T-cell (primary cell): Measurements from ENCODE around the gene RIOK1. TPM values are rescaled to one million over a fixed set of nuclear protein-coding genes. Genes with fewer than 3 reads are reported as not detected.

Experiments
- ATAC-seq, 4 experiments: fragments of 200-7000 bp in 3 of 4; fragments of 150-1000 bp in 1 of 4; cut with Tn5 transposase; replicated peaks in 1 of 4; 1 replicate in 3 of 4; 2 replicates in 1 of 4; pipeline ENCODE4 v1.10.0; 2021; ENCODE audit warnings: moderate library complexity in 3 of 4, mild to moderate bottlenecking in 2 of 4, moderate number of reproducible peaks in 1 of 4
- CTCF ChIA-PET, 2 donors: fragments of 300-600 bp; sonication (Branson Sonifier 250); formaldehyde crosslinking; loops; one replicate each; lab custom pipeline; 2022; ENCODE audit warnings: antibody characterized with exemption in 2 of 2; lab: Charles Lee
- POLR2A ChIA-PET, 2 donors: fragments of 300-600 bp; sonication (Branson Sonifier 250); formaldehyde crosslinking; loops; one replicate each; lab custom pipeline; 2022; ENCODE audit warnings: antibody characterized with exemption in 2 of 2; lab: Charles Lee
- DNase-seq, 35 experiments: peaks; one replicate each; pipeline versions ENCODE4 v3.0.0 to v3.0.0-alpha.2; 2013 to 2023
- H3K27ac ChIP-seq: one replicate; pipeline ENCODE4 v1.5.1; 2013; ENCODE audit warnings: low read length
- H3K27me3 ChIP-seq, 2 experiments: replicated peaks in 1 of 2; 1 replicate in 1 of 2; 2 replicates in 1 of 2; pipeline versions ENCODE4 v1.6.1 to v1.7.0; 2013; ENCODE audit warnings: low read length in 1 of 2, mixed read lengths in 1 of 2; ENCODE audit not compliant: control insufficient read depth in 2 of 2, insufficient read depth in 2 of 2; ENCODE audit errors: extremely low read depth in 1 of 2
- H3K36me3 ChIP-seq, 2 donors: 1 replicate in 1 of 2; 2 replicates in 1 of 2; pipeline versions ENCODE4 v1.6.1 to v1.7.0; 2013; ENCODE audit warnings: low read length in 1 of 2; ENCODE audit not compliant: control insufficient read depth in 2 of 2, insufficient read depth in 1 of 2; ENCODE audit errors: extremely low read depth in 1 of 2
- H3K4me1 ChIP-seq, 2 experiments: 1 replicate in 1 of 2; 2 replicates in 1 of 2; pipeline versions ENCODE4 v1.6.1 to v1.7.0; 2013; ENCODE audit warnings: low read length in 2 of 2, mixed read lengths in 1 of 2; ENCODE audit not compliant: insufficient read depth in 2 of 2, control insufficient read depth in 1 of 2; ENCODE audit errors: extremely low read depth in 1 of 2
- H3K4me3 ChIP-seq, 2 donors: 1 replicate in 1 of 2; 2 replicates in 1 of 2; pipeline versions ENCODE4 v1.5.1 to v1.7.0; 2013; ENCODE audit warnings: mild to moderate bottlenecking in 2 of 2, low read length in 1 of 2, moderate library complexity in 1 of 2; ENCODE audit not compliant: control insufficient read depth in 1 of 2; ENCODE audit errors: extremely low read depth in 1 of 2
- H3K9me3 ChIP-seq: 2 replicates; pipeline ENCODE4 v1.7.0; 2013
- H3K27ac Mint-ChIP-seq, 2 donors: one replicate each; pipeline ENCODE4 v1.8.0; 2020 to 2021; ENCODE audit warnings: mild to moderate bottlenecking in 2 of 2, mixed read lengths in 2 of 2
- H3K27me3 Mint-ChIP-seq, 2 donors: one replicate each; pipeline ENCODE4 v1.8.0; 2021 to 2022; ENCODE audit warnings: mixed read lengths in 2 of 2
- H3K36me3 Mint-ChIP-seq: one replicate; pipeline ENCODE4 v1.8.0; 2021; ENCODE audit warnings: mixed read lengths
- H3K4me1 Mint-ChIP-seq, 3 donors: one replicate each; pipeline ENCODE4 v1.8.0; 2020 to 2022; ENCODE audit warnings: mixed read lengths in 3 of 3, mild to moderate bottlenecking in 1 of 3
- H3K4me3 Mint-ChIP-seq, 3 donors: one replicate each; pipeline ENCODE4 v1.8.0; 2020 to 2022; ENCODE audit warnings: mild to moderate bottlenecking in 3 of 3, mixed read lengths in 3 of 3, moderate library complexity in 3 of 3
- H3K9me3 Mint-ChIP-seq, 3 donors: one replicate each; pipeline ENCODE4 v1.8.0; 2020 to 2022; ENCODE audit warnings: mixed read lengths in 3 of 3
- WGBS: methylation state at CpG from one replicate; pipeline ENCODE4 v1.1.5; 2013; ENCODE audit warnings: missing lambda C conversion rate; ENCODE audit not compliant: insufficient coverage; 5-methylcytosine and 5-hydroxymethylcytosine counted together
- total RNA-seq, 35 experiments: library from RNA in 6 of 35; stranded (reverse) in 6 of 35; fragments of 120-200 nt in 1 of 35; gene quantifications; one replicate each; pipeline versions ENCODE4 v1.2.1 to v1.2.4 and lab custom pipeline; 2013 to 2026

Gene RIOK1
- total RNA-seq, 5 donors from 2014 or later (not counting 1 experiment from before 2014, with no cell fraction given) = 27.4 to 42.9 (median 34.6) TPM

DNA sequence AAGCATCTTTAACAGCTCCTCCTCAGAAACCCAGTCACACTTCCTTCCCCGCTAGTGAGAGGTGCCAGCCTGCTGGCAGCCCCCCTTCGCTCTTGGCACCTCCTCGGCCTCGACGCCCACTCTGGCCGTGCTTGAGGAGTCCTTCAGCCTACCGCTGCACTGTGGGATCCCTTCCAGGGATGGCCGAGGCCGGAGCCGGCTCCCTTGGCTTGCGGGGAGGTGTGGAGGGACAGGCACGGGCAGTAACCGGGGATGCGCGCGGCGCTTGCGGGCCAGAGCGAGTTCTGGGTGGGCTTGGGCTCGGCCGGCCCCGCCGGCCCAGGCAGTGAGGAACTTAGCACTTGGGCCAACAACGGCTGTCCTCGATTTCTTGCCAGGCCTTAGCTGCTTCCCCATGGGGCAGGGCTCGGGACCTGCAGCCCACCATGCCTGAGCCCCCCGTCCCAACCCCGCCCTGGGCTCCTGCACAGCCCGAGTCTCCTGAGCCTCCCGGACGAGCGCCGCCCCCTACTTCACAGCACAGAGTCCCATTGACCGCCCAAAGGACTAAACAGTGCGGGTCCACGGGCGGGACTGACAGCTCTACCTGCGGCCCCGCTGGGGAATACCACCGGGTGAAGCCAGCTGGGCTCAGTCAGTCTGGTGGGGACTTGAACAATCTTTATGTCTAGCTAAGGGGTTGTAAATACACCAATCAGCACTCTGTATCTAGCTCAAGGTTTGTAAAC is 51.6 kb downstream of the RIOK1 start:
- H3K36me3 Mint-ChIP-seq = no peaks in the 10 kb centered on the region
- DNase-seq (no peak), ATAC-seq (no peak)
- H3K4me3 Mint-ChIP-seq = no peak overlapping the region
- no peaks in the 10 kb centered on the region for H3K36me3 ChIP-seq
- peaks cover 7 to 10% of the 10 kb centered on the region in 2 experiments for H3K4me1 ChIP-seq
- POLR2A ChIA-PET = no interaction called here
- H3K9me3 Mint-ChIP-seq = peaks cover 0 to 4% (median 0%) of the 10 kb centered on the region in 3 donors
- no peak overlapping the region for H3K27ac ChIP-seq
- 92% methylated on average over 27 of the region's 40 CpGs for WGBS
- peaks cover 9 to 11% of the 10 kb centered on the region in 2 donors for H3K27me3 Mint-ChIP-seq
- no peaks in the 10 kb centered on the region for H3K9me3 ChIP-seq
- no peak overlapping the region for H3K27ac Mint-ChIP-seq
- CTCF ChIA-PET = interaction anchor here in 1 of 2 donors (0.6 kb wide), 1 partner anchor 782 kb away, joined by 6 read pairs; no protein-coding TSS in a partner anchor
- peaks cover 0 to 11% of the 10 kb centered on the region in 2 experiments for H3K27me3 ChIP-seq
- no peak overlapping the region for H3K4me3 ChIP-seq
- peaks cover 0 to 19% (median 14%) of the 10 kb centered on the region in 3 donors for H3K4me1 Mint-ChIP-seq

DNA sequence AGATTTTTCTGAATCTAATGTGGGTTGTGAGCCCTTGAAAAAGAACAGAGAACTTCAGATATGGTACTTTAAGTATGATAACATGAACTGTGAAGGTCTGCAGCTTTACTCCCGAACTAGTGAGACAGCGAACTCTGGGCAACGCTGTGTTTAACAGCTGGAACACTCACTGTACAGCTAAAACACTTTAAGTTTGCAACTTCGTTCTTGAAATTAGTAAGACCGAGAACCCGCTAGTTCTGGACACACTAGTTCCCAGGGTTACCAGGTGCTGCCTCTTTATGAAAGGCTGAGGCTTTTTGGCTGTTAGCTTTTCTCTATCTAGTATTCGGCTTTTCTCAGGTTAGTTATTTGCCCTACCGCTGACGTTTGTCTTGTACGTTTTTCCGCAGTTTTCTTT is 52.9 kb downstream of the RIOK1 start:
- DNase-seq (no peak), ATAC-seq (no peak)
- H3K4me3 Mint-ChIP-seq = no peak overlapping the region
- CTCF ChIA-PET = no interaction called here
- Histone ChIP-seq H3K27me3 (peaks cover 0 to 11% of the 10 kb centered on the region in 2 experiments), H3K4me1 (peaks cover 7 to 10% of the 10 kb centered on the region in 2 experiments), H3K9me3 (no peaks in the 10 kb centered on the region), H3K27ac (no peak overlapping the region), H3K4me3 (no peak overlapping the region), H3K36me3 (no peaks in the 10 kb centered on the region)
- H3K27me3 Mint-ChIP-seq = peaks cover 11 to 12% of the 10 kb centered on the region in 2 donors
- H3K36me3 Mint-ChIP-seq = no peaks in the 10 kb centered on the region
- POLR2A ChIA-PET = no interaction called here
- 94% methylated on average over 3 of the region's 11 CpGs for WGBS
- peaks cover 0 to 19% (median 14%) of the 10 kb centered on the region in 3 donors for H3K4me1 Mint-ChIP-seq
- H3K27ac Mint-ChIP-seq = no peak overlapping the region
- H3K9me3 Mint-ChIP-seq = peaks cover 0 to 4% (median 0%) of the 10 kb centered on the region in 3 donors

DNA sequence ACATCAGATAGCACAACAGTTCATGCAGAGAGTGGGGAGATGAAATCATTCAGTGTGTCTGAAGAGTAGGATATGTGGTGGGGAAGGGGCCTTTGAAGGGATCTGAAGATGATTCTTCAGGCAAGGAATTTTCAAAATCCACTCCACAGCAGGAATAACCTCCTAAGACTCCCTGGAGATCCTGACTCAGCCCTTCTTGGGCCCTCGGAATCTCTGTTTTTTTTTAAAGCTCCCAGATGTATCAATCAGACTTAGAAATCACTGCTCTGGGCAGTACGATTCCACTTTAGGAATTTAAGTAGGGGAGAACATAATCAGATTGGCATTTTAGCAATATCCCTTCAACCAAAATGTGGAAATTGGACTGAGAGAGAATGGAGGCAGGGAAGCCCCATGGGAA is 55.5 kb downstream of the RIOK1 start:
- CTCF ChIA-PET = no interaction called here
- no peaks in the 10 kb centered on the region for H3K4me1 ChIP-seq
- H3K36me3 ChIP-seq = no peaks in the 10 kb centered on the region
- H3K27me3 Mint-ChIP-seq = peaks cover 11 to 12% of the 10 kb centered on the region in 2 donors
- peaks cover 0 to 11% of the 10 kb centered on the region in 2 experiments for H3K27me3 ChIP-seq
- WGBS = no CpG with 5 or more reads among the region's 2 CpGs
- H3K9me3 ChIP-seq = no peaks in the 10 kb centered on the region
- POLR2A ChIA-PET = no interaction called here
- H3K27ac ChIP-seq = no peak overlapping the region
- no peak overlapping the region for H3K4me3 Mint-ChIP-seq
- no peaks in the 10 kb centered on the region for H3K36me3 Mint-ChIP-seq
- no peak overlapping the region for H3K27ac Mint-ChIP-seq
- H3K9me3 Mint-ChIP-seq = peaks cover 0 to 4% (median 0%) of the 10 kb centered on the region in 3 donors
- H3K4me1 Mint-ChIP-seq = peaks cover 0 to 4% (median 0%) of the 10 kb centered on the region in 3 donors
- DNase-seq (no peak), ATAC-seq (no peak)
- no peak overlapping the region for H3K4me3 ChIP-seq

- Histone ChIP-seq H3K9me3 (no peaks in the 10 kb centered on the region), H3K27ac (no peak overlapping the region), H3K27me3 (peaks cover 0 to 11% of the 10 kb centered on the region in 2 experiments), H3K36me3 (no peaks in the 10 kb centered on the region), H3K4me1 (no peaks in the 10 kb centered on the region), H3K4me3 (no peak overlapping the region)
- Mint-ChIP-seq H3K27ac (no peak overlapping the region), H3K4me1 (no peaks in the 10 kb centered on the region), H3K36me3 (no peaks in the 10 kb centered on the region), H3K27me3 (peaks cover 11 to 14% of the 10 kb centered on the region in 2 donors), H3K4me3 (no peak overlapping the region), H3K9me3 (peaks cover 0 to 4% (median 0%) of the 10 kb centered on the region in 3 donors)
- WGBS = 83% methylated on average over 2 of the region's 12 CpGs
- ATAC-seq (no peak), DNase-seq (no peak)
- POLR2A ChIA-PET = no interaction called here
- CTCF ChIA-PET = no interaction called here
Measured at GRCh38 chr6:7445885-7446461, 56.4 kb downstream of the RIOK1 start.

- Histone ChIP-seq H3K4me1 (no peaks in the 10 kb centered on the region), H3K27me3 (peaks cover 0 to 9% of the 10 kb centered on the region in 2 experiments), H3K36me3 (no peaks in the 10 kb centered on the region), H3K4me3 (no peak overlapping the region), H3K9me3 (no peaks in the 10 kb centered on the region), H3K27ac (no peak overlapping the region)
- CTCF ChIA-PET = no interaction called here
- 91% methylated on average over 9 of the region's 15 CpGs for WGBS
- ATAC-seq (no peak), DNase-seq (no peak)
- POLR2A ChIA-PET = no interaction called here
- no peak overlapping the region for H3K4me3 Mint-ChIP-seq
- H3K36me3 Mint-ChIP-seq = no peaks in the 10 kb centered on the region
- H3K4me1 Mint-ChIP-seq = no peaks in the 10 kb centered on the region
- peaks cover 0 to 4% (median 0%) of the 10 kb centered on the region in 3 donors for H3K9me3 Mint-ChIP-seq
- H3K27ac Mint-ChIP-seq = no peak overlapping the region
- H3K27me3 Mint-ChIP-seq = peaks cover 11 to 14% of the 10 kb centered on the region in 2 donors
Measured at GRCh38 chr6:7446619-7447325, 57.2 kb downstream of the RIOK1 start.

DNA sequence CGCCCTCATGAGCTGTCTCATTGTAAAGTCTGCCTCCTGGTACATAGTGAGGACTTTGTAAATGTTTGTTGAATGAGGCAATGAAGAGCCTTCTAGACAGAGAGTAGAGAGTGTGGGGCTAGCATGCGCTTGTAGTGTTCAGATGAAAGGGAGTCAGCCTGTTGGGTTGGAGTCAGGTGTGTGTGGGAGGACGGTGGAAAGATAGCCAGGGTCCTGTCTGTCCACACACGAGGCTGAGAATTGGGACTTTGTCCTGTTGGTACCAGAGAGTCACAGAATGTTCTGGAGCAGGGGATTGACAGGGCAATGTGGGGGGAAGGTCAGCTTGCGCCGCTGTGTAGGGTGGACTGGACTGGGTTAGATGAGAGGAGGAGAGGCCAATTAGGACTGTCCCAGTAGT is 58.6 kb downstream of the RIOK1 start:
- peaks cover 14 to 19% of the 10 kb centered on the region in 2 donors for H3K27me3 Mint-ChIP-seq
- H3K9me3 ChIP-seq = no peaks in the 10 kb centered on the region
- no peaks in the 10 kb centered on the region for H3K4me1 Mint-ChIP-seq
- ATAC-seq = no peak
- no peaks in the 10 kb centered on the region for H3K36me3 Mint-ChIP-seq
- H3K4me1 ChIP-seq = no peaks in the 10 kb centered on the region
- CTCF ChIA-PET = no interaction called here
- no peak overlapping the region for H3K4me3 ChIP-seq
- H3K9me3 Mint-ChIP-seq = no peaks in the 10 kb centered on the region
- H3K36me3 ChIP-seq = no peaks in the 10 kb centered on the region
- DNase-seq = no peak
- no peak overlapping the region for H3K27ac ChIP-seq
- no peak overlapping the region for H3K27ac Mint-ChIP-seq
- 61% methylated on average over 3 of the region's 6 CpGs for WGBS
- peaks cover 0 to 14% of the 10 kb centered on the region in 2 experiments for H3K27me3 ChIP-seq
- POLR2A ChIA-PET = no interaction called here
- no peak overlapping the region for H3K4me3 Mint-ChIP-seq
